Hypothalamus (tissue), 51 donors: ENCODE measurements around the gene EYA4.

Experiments used
- DNase-seq, 51 donors: peaks; one replicate each; lab custom pipeline; 2025; lab: John Stamatoyannopoulos, UW

Gene EYA4

DNA sequence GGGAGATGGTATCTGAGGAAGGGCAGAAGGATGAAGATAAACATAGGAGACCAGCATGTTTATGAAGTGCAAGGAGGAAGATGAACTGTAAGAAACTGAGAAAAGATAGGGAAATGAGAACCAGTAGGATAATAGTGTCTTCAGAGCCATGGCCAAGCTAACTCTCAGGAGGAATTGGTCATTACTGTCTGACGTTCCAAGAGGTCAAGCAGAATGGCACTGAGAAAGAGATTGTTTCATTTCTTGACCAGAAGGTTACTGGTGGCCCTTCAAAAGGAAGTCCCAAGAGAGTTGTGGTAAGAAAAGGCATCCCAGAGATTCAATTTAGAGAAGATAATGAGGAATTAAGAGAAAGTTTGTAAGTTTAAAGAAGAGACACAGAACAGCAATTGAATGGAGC is 47.5 kb downstream of the EYA4 start:
- DNase-seq: no peak

DNA sequence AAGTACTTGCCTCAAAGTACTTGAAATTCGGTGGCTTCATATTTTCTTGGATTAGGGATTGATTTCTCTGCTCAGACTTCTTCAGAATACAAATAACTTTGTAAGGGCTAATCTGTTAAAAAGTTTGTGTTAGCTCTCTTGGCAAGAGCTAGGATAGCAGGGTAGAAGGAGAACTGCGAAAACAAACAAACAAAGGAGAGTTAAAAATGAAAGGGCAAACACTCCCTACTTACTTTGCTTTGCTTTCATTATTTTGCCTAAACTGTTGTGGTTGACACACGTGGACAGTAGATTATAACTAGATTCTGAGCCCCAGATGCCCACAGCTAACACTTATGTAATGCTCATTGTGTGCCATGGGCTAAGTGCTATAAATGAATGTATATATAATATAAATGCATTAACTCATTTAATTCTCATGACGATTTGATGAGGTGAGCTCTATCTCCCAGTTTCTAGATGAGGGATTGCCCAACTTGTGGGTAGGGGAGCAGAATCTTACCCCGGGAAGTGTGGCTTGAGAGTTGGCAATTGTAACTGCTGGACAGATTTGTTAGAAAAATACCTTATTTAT is 48.7 kb downstream of the EYA4 start:
- no peak for DNase-seq

DNA sequence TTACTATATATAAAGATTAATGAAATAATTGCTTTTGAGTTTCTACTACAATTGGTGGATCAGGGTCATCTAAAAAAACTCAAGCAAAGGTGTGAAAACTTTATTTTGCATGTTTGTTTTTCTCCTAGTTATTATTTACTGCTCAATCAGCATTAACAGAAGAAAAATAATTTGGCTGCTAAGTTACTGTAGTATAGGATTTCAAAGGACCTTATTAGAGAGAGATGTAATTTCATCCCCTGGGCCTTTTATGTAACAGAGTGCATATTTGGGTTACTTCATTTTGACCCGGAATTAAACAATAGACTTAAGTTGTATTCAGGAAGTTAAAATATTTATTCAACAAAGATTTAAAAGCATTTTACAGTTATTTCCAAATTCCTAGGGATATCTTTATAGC is 49.8 kb downstream of the EYA4 start:
- no peak for DNase-seq

- DNase-seq: no peak
These were observed 50.5 kb downstream of the EYA4 start for GRCh38 chr6:133291671-133292070.

GRCh38 chr6:133297657-133298056 is 56.5 kb downstream of the EYA4 start:
- no peak for DNase-seq

DNA sequence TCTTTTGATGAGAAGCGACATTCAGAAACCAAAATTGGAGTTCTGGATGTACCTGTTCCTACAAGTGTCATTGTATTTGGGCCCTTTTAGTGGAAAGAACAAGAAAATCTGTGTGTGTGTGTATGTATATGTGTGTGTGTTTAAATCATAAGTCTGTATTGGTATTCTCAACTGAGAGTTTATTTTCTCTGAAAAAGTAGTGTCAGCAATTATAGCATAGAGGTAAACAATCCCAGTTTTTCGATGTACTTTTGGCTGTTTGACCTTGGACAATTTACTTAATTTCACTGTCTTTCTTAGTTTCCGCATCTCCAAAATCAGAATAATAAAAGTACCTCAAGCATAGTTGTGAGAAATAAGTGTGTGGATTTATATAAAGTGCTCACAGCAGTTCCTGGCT is 57.2 kb downstream of the EYA4 start:
- no peak for DNase-seq

GRCh38 chr6:133298801-133299200 is 57.6 kb downstream of the EYA4 start:
- no peak for DNase-seq

DNA sequence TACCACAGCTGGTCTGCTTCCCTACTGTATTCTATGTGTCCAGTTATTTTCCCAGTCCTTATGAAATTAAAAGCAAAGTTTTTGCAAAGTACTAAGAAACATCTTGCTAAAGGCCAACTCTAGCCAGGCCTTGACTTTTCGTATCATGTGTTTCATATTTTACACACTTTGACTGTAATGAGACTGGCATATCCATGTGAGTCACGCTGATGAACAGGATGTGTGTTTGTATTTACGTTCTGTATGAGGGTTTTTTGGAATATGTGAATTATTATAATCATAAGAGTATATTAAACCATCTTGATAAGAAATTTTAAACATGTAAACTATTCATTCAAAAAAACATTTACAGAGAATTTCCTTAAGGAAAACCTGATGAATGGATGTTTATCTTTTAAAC is 59.7 kb downstream of the EYA4 start:
- no peak for DNase-seq

- no peak for DNase-seq
These were observed 60.7 kb downstream of the EYA4 start for GRCh38 chr6:133301835-133302234.

GRCh38 chr6:133306931-133307330 is 65.8 kb downstream of the EYA4 start:
- no peak for DNase-seq

GRCh38 chr6:133309579-133309978 is 68.4 kb downstream of the EYA4 start:
- no peak for DNase-seq

DNA sequence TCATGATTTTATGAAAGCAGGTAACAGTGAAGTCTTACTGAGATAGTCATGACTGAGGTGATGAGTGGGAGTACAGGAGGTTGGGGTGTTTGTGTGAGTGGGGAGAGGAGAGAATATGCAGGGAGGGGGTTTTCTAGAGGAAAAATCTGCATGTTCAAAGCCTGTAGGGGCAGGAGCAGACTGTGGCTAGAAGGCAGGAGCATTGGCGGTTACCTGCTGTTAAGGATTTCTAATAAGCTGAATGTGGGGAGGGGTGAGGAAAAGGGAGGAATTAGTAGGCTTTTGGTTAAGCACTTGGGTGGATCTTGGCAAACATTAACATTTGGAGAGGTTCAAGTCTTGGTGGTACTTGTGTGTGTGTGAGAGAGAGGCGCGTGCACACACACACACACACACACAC is 70.8 kb downstream of the EYA4 start:
- DNase-seq: no peak

DNA sequence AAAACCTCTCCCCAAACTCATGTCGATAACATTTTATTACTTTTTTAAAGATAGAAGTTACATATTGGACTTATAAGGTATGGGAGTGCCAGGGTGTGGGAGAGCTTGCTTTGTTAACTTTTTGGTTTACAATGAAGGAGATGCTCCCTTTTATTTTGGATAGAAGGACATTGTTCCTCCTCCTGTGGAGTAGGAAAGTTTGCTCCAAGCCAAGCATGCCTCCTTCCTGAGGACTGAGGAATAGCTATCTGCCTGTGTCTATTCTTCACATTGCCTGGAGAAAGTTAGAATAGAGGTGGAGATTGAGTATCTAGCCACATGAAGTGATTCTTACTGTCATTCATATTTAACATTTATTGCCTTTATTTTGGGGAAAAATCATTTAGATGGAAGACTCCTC is 71.9 kb downstream of the EYA4 start:
- DNase-seq: no peak

- DNase-seq: no peak
These were observed 73.8 kb downstream of the EYA4 start for GRCh38 chr6:133314947-133315346.

GRCh38 chr6:133315811-133316210 is 74.7 kb downstream of the EYA4 start:
- peak in 1 of 51 donors; percentile 2 for DNase-seq

GRCh38 chr6:133317704-133318103 is 76.5 kb downstream of the EYA4 start:
- DNase-seq: no peak

GRCh38 chr6:133326584-133326983 is 85.4 kb downstream of the EYA4 start:
- DNase-seq: no peak

- no peak for DNase-seq
These were observed 92.7 kb downstream of the EYA4 start for GRCh38 chr6:133333852-133334251.

- no peak for DNase-seq
These were observed 96.2 kb downstream of the EYA4 start for GRCh38 chr6:133337308-133337707.

- DNase-seq: no peak
These were observed 98.6 kb downstream of the EYA4 start for GRCh38 chr6:133339543-133340384.

- no peak for DNase-seq
These were observed 99.4 kb downstream of the EYA4 start for GRCh38 chr6:133340557-133340956.

- DNase-seq: no peak
These were observed 100.5 kb downstream of the EYA4 start for GRCh38 chr6:133341607-133342158.
